GM19035 (cell line): ENCODE results near the gene LMNA.
"Not testable (repeated sequence)": the region's sequence is repeated elsewhere in the genome, so short reads cannot be mapped to it uniquely, and the experiment has no call there.

ENCODE experiments used
- ATAC-seq: cut with Tn5 transposase; IDR thresholded peaks from one replicate; pipeline ENCODE4 v1.9.1; 2021; ENCODE audit not compliant: unreplicated experiment

The LMNA gene

GRCh38 chr1:156157506-156157905 lies 43.0 kb downstream of the LMNA start:
- ATAC-seq: no peak

GRCh38 chr1:156157966-156158365 lies 43.5 kb downstream of the LMNA start:
- ATAC-seq: no peak

GRCh38 chr1:156160000-156160742 lies 45.7 kb downstream of the LMNA start:
- ATAC-seq: no peak

GRCh38 chr1:156160743-156161171 lies 46.2 kb downstream of the LMNA start:
- no peak for ATAC-seq

- ATAC-seq: no peak
Measured at GRCh38 chr1:156162430-156163037, 48.0 kb downstream of the LMNA start.

DNA sequence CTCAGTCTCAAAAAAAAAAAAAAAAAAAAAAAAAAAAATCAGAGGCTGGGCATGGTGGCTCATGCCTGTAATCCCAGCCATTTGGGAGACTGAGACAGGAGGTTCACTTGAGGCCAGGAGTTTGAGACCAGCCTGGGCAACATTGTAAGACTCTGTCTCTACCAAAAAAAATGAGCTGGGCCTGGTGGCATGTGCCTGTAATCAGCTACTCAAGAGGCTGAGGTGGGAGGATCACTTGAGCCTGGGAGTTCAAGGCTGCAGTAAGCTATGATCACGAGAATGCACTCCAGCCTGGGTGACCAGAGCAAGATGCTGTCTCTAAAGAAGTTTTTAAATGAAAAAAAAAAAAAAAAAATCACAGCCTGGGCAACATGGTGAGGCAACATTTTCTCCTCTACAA lies 49.2 kb downstream of the LMNA start:
- no peak for ATAC-seq

DNA sequence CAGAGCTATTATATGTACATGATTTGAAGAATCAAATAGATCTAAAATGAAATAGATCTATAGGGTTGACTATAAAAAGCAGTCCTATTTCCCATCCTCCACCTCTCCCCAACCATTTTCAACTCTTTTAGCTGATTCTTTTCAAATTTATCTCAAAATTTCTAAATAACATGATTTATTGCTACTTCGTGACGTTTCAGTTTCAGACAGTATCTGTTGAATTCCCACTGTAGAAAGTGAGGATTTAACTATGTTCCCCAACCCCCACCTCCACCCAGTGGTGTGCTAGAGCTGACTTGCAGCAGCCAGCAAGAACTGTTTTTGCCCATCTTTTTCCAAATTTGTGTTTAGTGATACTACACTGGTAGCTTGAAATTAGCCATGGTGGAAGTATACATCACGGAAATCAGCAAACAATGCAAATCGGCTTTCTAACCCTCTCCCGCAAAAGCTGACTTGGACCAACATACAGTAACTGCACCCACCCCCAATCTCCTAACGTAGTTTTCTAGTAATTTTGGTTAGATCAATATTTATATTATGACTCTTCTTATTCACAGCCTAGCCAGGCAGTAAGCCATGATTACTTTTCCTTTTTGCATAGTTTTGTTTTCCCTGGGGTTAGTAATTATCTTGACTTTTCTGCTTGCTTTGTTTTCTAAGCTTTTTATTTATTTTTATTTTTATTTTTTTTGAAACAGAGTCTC lies 49.8 kb downstream of the LMNA start:
- no peak for ATAC-seq

DNA sequence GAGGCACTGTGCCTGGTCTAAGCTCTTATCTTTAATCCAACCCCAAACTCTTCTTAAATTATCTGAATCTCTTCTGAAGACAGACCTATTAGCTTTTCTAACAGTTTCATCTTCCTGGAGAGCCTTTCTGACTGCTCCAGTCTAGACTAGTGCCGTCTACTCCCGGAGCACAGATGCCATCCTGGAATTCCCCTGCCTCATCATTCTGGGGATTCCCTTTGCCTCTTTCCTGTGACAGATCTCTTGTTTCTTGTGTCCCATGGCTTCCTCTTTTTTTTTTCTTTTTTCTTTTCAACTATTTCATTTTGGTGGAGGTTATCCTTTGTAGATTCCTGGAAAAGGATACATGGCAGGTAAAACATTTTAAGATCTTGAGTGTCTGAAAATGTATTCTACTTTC lies 50.6 kb downstream of the LMNA start:
- ATAC-seq: no peak

DNA sequence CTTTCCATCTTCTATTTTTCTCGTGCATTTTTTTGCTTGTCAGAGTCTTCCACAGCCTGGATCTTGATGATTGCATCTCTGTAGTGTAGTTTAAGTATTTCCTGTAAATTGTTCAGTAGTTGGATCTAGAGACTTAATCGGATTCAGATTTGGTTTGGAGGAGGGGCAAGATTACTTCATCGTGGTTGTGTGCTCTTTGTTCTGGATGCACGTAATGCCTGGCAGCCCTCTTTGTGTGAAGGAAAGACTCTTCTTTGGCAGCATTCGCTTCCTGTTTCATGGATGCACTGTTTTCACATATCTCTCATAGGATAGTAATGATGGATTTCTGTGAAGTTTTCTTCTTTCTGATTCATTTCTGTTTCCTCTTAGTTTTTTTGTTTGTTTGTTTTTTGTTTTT lies 53.0 kb downstream of the LMNA start:
- no peak for ATAC-seq

GRCh38 chr1:156172696-156173470 lies 58.4 kb downstream of the LMNA start:
- ATAC-seq: no peak

GRCh38 chr1:156176610-156177210 lies 62.2 kb downstream of the LMNA start:
- no peak for ATAC-seq

DNA sequence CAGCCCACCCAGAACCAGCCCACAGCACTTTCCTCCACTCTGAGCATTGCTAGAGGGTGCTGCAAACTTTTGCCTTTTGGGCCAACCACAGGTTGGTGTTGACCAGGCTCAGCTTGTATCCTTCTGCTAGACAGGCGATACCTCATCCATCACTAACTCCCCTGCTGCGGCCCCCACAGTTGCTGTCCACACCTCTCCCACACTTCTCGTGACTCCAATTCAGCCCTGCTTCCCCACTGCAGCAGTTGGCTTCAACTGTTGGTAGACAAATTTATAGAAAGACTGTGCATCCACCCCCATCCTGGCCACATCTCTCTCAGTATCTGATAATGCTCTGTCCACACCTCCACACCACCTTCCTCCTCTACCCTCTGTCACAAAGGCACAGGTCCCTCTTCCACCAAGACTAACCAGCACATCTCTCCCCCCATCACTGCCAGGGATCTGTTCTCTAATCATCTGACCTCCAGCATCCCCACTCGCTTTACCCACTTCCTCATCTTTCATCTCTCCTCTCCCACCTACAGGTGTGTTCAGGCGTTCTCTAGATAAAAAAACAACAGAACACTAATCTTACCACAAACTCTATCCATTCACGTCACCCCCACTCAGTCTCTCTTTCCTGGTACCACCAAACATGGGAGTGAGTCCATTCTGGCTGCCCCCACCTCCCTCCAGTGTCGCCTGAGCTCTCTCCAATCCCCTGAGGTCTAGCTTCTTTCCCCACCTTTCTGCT lies 63.6 kb downstream of the LMNA start:
- ATAC-seq: no peak

- no peak for ATAC-seq
Measured at GRCh38 chr1:156180471-156180870, 66.0 kb downstream of the LMNA start.

GRCh38 chr1:156181391-156181924 lies 66.9 kb downstream of the LMNA start:
- ATAC-seq: not testable (repeated sequence)

- ATAC-seq: not testable (repeated sequence)
Measured at GRCh38 chr1:156182010-156182779, 67.7 kb downstream of the LMNA start.

DNA sequence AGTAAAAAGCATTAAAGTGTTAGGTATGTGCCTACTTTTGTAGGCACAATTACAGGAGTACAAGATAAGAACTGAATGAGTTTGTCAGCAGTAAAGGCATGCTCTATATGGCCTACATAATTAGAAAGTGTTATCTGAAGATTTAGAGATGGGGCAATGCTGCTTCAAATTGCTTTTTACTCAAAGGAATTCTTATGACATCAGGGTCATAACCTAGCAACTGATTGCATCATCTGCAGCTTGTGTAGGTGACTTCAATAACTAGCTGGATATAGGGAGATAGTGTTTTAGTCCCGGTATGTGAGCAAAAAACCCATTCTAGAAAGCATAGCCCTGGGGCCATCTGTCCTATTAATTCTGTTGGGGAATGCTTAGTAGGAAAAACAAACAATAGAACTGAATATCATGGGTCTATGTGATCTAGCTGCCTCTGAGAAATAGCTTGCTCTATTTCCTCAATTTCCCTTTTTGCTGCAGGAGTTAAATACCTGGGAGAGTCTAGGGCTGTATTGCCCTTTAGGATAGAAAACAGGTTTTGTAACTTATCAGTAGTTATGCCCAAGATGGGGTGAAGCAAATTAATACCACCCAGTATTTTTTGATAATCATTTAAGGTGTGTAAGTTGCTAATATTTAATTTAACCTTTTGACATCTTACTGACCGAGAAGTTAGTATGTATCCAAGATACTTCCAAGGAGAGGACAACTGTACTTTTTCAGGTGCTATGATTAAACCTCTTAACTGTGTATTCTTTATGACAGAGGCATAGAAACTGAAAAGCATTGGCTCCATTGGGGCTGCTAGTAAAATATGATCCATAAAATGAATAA lies 72.1 kb downstream of the LMNA start:
- not testable (repeated sequence) for ATAC-seq
